Mesenchymal stem cell (in vitro differentiated cells and primary cell): ENCODE data around the gene ZNF492.
"Not testable (repeated sequence)": the region's sequence is repeated elsewhere in the genome, so short reads cannot be mapped to it uniquely, and the experiment has no call there.

Source experiments
- DNase-seq: peaks from one replicate; pipeline ENCODE4 v3.0.0-alpha.2; 2013
- H2AFZ ChIP-seq: one replicate; pipeline ENCODE4 v1.6.1; 2013; ENCODE audit warnings: low read depth, mild to moderate bottlenecking, control low read depth, inconsistent platforms, low read length, moderate library complexity
- H2AK5ac ChIP-seq: 2 replicates; pipeline ENCODE4 v1.6.1; 2013; ENCODE audit warnings: low read length, moderate library complexity, mild to moderate bottlenecking, inconsistent platforms; ENCODE audit not compliant: severe bottlenecking
- H2BK120ac ChIP-seq: one replicate; pipeline ENCODE4 v1.6.1; 2013; ENCODE audit warnings: low read depth, mild to moderate bottlenecking, inconsistent platforms, low read length, moderate library complexity
- H2BK12ac ChIP-seq, 2 experiments: one replicate each; pipeline ENCODE4 v1.6.1; 2013; ENCODE audit warnings: inconsistent platforms in 2 of 2, low read length in 2 of 2, mild to moderate bottlenecking in 2 of 2, moderate library complexity in 2 of 2, control low read depth in 1 of 2
- H2BK15ac ChIP-seq: one replicate; pipeline ENCODE4 v1.6.1; 2013; ENCODE audit warnings: mild to moderate bottlenecking, low read depth, inconsistent platforms; ENCODE audit not compliant: poor library complexity, severe bottlenecking
- H2BK5ac ChIP-seq: 2 replicates; pipeline ENCODE4 v1.6.1; 2013; ENCODE audit warnings: low read depth, mild to moderate bottlenecking, low read length, control low read depth, inconsistent platforms; ENCODE audit not compliant: poor library complexity, severe bottlenecking
- H3K14ac ChIP-seq, 2 experiments: one replicate each; pipeline ENCODE4 v1.6.1; 2013; ENCODE audit warnings: inconsistent platforms in 2 of 2, low read length in 2 of 2, control low read depth in 1 of 2, mild to moderate bottlenecking in 1 of 2, moderate library complexity in 1 of 2
- H3K18ac ChIP-seq, 2 experiments: one replicate each; pipeline ENCODE4 v1.6.1; 2013; ENCODE audit warnings: inconsistent platforms in 2 of 2, low read length in 2 of 2, control low read depth in 1 of 2, low read depth in 1 of 2, mild to moderate bottlenecking in 1 of 2
- H3K23ac ChIP-seq, 2 experiments: one replicate each; pipeline ENCODE4 v1.6.1; 2013; ENCODE audit warnings: inconsistent platforms in 2 of 2, low read length in 2 of 2, mild to moderate bottlenecking in 2 of 2, moderate library complexity in 2 of 2, control low read depth in 1 of 2
- H3K27ac ChIP-seq: 2 replicates; pipeline ENCODE4 v1.5.1; 2013; ENCODE audit warnings: mild to moderate bottlenecking, moderate library complexity, low read length, control low read depth, inconsistent platforms; ENCODE audit not compliant: poor library complexity, severe bottlenecking
- H3K27me3 ChIP-seq, 2 experiments: 2 replicates each; pipeline versions ENCODE4 v1.6.1 to v1.7.0; 2013; ENCODE audit warnings: low read length in 2 of 2, mild to moderate bottlenecking in 2 of 2, moderate library complexity in 2 of 2, control low read depth in 1 of 2, inconsistent platforms in 1 of 2; ENCODE audit not compliant: control insufficient read depth in 1 of 2, insufficient read depth in 1 of 2
- H3K36me3 ChIP-seq, 2 experiments: 2 replicates each; pipeline versions ENCODE4 v1.6.1 to v1.7.0; 2013; ENCODE audit warnings: low read length in 2 of 2, control low read depth in 1 of 2, inconsistent platforms in 1 of 2, low read depth in 1 of 2, mild to moderate bottlenecking in 1 of 2; ENCODE audit not compliant: insufficient read depth in 2 of 2, control insufficient read depth in 1 of 2
- H3K4ac ChIP-seq, 2 experiments: one replicate each; pipeline ENCODE4 v1.6.1; 2013; ENCODE audit warnings: inconsistent platforms in 2 of 2, low read length in 2 of 2, mild to moderate bottlenecking in 2 of 2, moderate library complexity in 2 of 2, control low read depth in 1 of 2, low read depth in 1 of 2
- H3K4me1 ChIP-seq: 2 replicates; pipeline ENCODE4 v1.6.1; 2013; ENCODE audit warnings: low read depth, low read length, control low read depth; ENCODE audit not compliant: control insufficient read depth, insufficient read depth
- H3K4me2 ChIP-seq: 2 replicates; pipeline ENCODE4 v1.6.1; 2013; ENCODE audit warnings: low read length, mild to moderate bottlenecking, inconsistent platforms; ENCODE audit not compliant: poor library complexity, severe bottlenecking
- H3K4me3 ChIP-seq, 2 experiments: 2 replicates each; pipeline versions ENCODE4 v1.5.1 to v1.7.0; 2013; ENCODE audit warnings: low read length in 2 of 2, mild to moderate bottlenecking in 2 of 2, control low read depth in 1 of 2, low read depth in 1 of 2; ENCODE audit not compliant: insufficient read depth in 1 of 2
- H3K79me1 ChIP-seq: replicated peaks from 2 replicates; pipeline ENCODE4 v1.6.1; 2013; ENCODE audit warnings: mild to moderate bottlenecking, control low read depth, low read length, inconsistent platforms; ENCODE audit not compliant: poor library complexity, severe bottlenecking
- H3K9ac ChIP-seq: 2 replicates; pipeline ENCODE4 v1.7.0; 2013; ENCODE audit warnings: mild to moderate bottlenecking, low read length, moderate library complexity
- H3K9me3 ChIP-seq: 2 replicates; pipeline ENCODE4 v1.7.0; 2013; ENCODE audit warnings: mild to moderate bottlenecking, low read length; ENCODE audit not compliant: control insufficient read depth
- H4K8ac ChIP-seq: one replicate; pipeline ENCODE4 v1.6.1; 2013; ENCODE audit warnings: inconsistent platforms, mild to moderate bottlenecking, low read length, moderate library complexity
- H4K91ac ChIP-seq: one replicate; pipeline ENCODE4 v1.6.1; 2013; ENCODE audit warnings: mild to moderate bottlenecking, low read length, inconsistent platforms
- whole genome bisulfite sequencing: methylation state at CpG from one replicate; pipeline ENCODE4 v1.1.7; 2013; ENCODE audit warnings: mixed read lengths; 5-methylcytosine and 5-hydroxymethylcytosine counted together

Gene ZNF492

DNA sequence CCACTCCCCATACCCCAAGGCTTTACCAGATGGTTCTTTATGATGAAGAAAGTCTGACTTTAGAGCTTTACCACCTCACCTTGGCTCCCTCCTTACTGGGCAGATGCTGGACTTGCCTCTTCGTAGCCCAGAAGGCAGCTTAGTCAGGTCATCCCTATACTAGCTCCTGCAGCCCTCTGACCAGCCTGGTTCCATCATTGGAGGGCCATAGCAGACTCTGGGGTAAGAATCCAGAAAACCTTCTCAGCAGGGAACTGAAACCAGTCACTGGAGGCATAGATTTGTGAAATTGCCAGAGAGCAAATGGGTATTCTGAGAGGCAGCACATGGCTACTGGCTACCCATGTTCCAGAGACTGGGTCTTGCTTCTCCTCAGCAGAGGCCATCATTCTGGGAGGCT is 21.8 kb upstream of the ZNF492 start:
- no peak overlapping the region for H3K4me3 ChIP-seq
- no peak overlapping the region for H2BK120ac ChIP-seq
- no peak overlapping the region for H3K18ac ChIP-seq
- H3K9ac ChIP-seq = no peak overlapping the region
- no peak overlapping the region for H4K91ac ChIP-seq
- H3K36me3 ChIP-seq = peaks cover 0 to 2% of the 10 kb centered on the region in 2 experiments
- no peak overlapping the region for H2AFZ ChIP-seq
- no peak overlapping the region for H2BK15ac ChIP-seq
- no peak overlapping the region for H3K4me2 ChIP-seq
- no peak overlapping the region for H3K14ac ChIP-seq
- H4K8ac ChIP-seq = no peak overlapping the region
- no peak overlapping the region for H2BK12ac ChIP-seq
- H3K9me3 ChIP-seq = peaks cover 23% of the 10 kb centered on the region
- H3K27ac ChIP-seq = no peak overlapping the region
- WGBS = 0% methylated on average over 1 of the region's 1 CpG
- no peaks in the 10 kb centered on the region for H3K27me3 ChIP-seq
- H3K4me1 ChIP-seq = no peaks in the 10 kb centered on the region
- H3K23ac ChIP-seq = no peak overlapping the region
- H3K79me1 ChIP-seq = no peaks in the 10 kb centered on the region
- no peak overlapping the region for H3K4ac ChIP-seq
- DNase-seq = no peak
- no peak overlapping the region for H2AK5ac ChIP-seq
- no peak overlapping the region for H2BK5ac ChIP-seq

GRCh38 chr19:22616659-22617058 is 17.5 kb upstream of the ZNF492 start:
- H2AK5ac ChIP-seq = no peak overlapping the region
- no peaks in the 10 kb centered on the region for H3K79me1 ChIP-seq
- no peak overlapping the region for H3K14ac ChIP-seq
- H3K27me3 ChIP-seq = no peaks in the 10 kb centered on the region
- no peak overlapping the region for H2BK120ac ChIP-seq
- no peak for DNase-seq
- WGBS = 86% methylated on average over 12 of the region's 12 CpGs
- H2BK12ac ChIP-seq = no peak overlapping the region
- no peak overlapping the region for H2AFZ ChIP-seq
- H3K18ac ChIP-seq = no peak overlapping the region
- H3K4me3 ChIP-seq = no peak overlapping the region
- H3K27ac ChIP-seq = no peak overlapping the region
- H2BK15ac ChIP-seq = no peak overlapping the region
- H3K9me3 ChIP-seq = peaks cover 22% of the 10 kb centered on the region
- no peak overlapping the region for H3K4me2 ChIP-seq
- H2BK5ac ChIP-seq = no peak overlapping the region
- no peak overlapping the region for H4K8ac ChIP-seq
- H4K91ac ChIP-seq = no peak overlapping the region
- H3K4ac ChIP-seq = no peak overlapping the region
- no peaks in the 10 kb centered on the region for H3K4me1 ChIP-seq
- H3K9ac ChIP-seq = no peak overlapping the region
- H3K36me3 ChIP-seq = no peaks in the 10 kb centered on the region
- no peak overlapping the region for H3K23ac ChIP-seq

GRCh38 chr19:22617181-22617580 is 16.9 kb upstream of the ZNF492 start:
- H2AK5ac ChIP-seq, H3K79me1 ChIP-seq, H3K14ac ChIP-seq, H2BK5ac ChIP-seq, H2BK15ac ChIP-seq, H3K23ac ChIP-seq, H3K27me3 ChIP-seq, H3K4me3 ChIP-seq, H3K27ac ChIP-seq, H3K9ac ChIP-seq, H3K18ac ChIP-seq, H4K8ac ChIP-seq, H3K4me2 ChIP-seq, H3K4me1 ChIP-seq, H2BK120ac ChIP-seq, H2AFZ ChIP-seq, H3K36me3 ChIP-seq, H3K4ac ChIP-seq, DNase-seq, H2BK12ac ChIP-seq, H4K91ac ChIP-seq: not testable (repeated sequence)
- 83% methylated on average over 5 of the region's 7 CpGs for WGBS
- H3K9me3 ChIP-seq = peaks cover 18% of the 10 kb centered on the region

GRCh38 chr19:22617614-22618320 is 16.4 kb upstream of the ZNF492 start:
- Histone ChIP-seq H4K91ac (no peak overlapping the region), H3K9me3 (peaks cover 18% of the 10 kb centered on the region), H3K27ac (no peak overlapping the region), H3K36me3 (no peaks in the 10 kb centered on the region), H3K23ac (no peak overlapping the region), H3K79me1 (no peaks in the 10 kb centered on the region), H2AFZ (no peak overlapping the region), H2BK12ac (no peak overlapping the region), H2BK5ac (no peak overlapping the region), H2BK15ac (no peak overlapping the region), H3K4me3 (no peak overlapping the region), H4K8ac (no peak overlapping the region), H3K14ac (no peak overlapping the region), H2AK5ac (no peak overlapping the region), H3K4me1 (no peaks in the 10 kb centered on the region), H3K4ac (no peak overlapping the region), H3K9ac (no peak overlapping the region), H3K4me2 (no peak overlapping the region), H2BK120ac (no peak overlapping the region), H3K27me3 (no peaks in the 10 kb centered on the region), H3K18ac (no peak overlapping the region)
- WGBS = 89% methylated on average over 39 of the region's 44 CpGs
- DNase-seq = no peak
